Nephron progenitor cell (in vitro differentiated cells): ENCODE results near the gene IMP3.

ENCODE experiments used
- DNase-seq: peaks from one replicate; pipeline ENCODE4 v3.0.0; 2021
- H3K27ac Mint-ChIP-seq: 2 replicates; pipeline ENCODE4 v1.8.0; 2021; ENCODE audit warnings: mild to moderate bottlenecking, moderate library complexity, mixed read lengths
- H3K27me3 Mint-ChIP-seq: 2 replicates; pipeline ENCODE4 v1.8.0; 2021; ENCODE audit warnings: mild to moderate bottlenecking, low read depth, mixed read lengths; ENCODE audit not compliant: poor library complexity
- H3K36me3 Mint-ChIP-seq: 2 replicates; pipeline ENCODE4 v1.8.0; 2021; ENCODE audit warnings: low read depth, mixed read lengths
- H3K4me1 Mint-ChIP-seq: 2 replicates; pipeline ENCODE4 v1.8.0; 2021; ENCODE audit warnings: mixed read lengths
- H3K4me3 Mint-ChIP-seq: 2 replicates; pipeline ENCODE4 v1.8.0; 2021; ENCODE audit warnings: mild to moderate bottlenecking, moderate library complexity, mixed read lengths
- H3K9me3 Mint-ChIP-seq: 2 replicates; pipeline ENCODE4 v1.8.0; 2021; ENCODE audit warnings: mild to moderate bottlenecking, moderate library complexity, mixed read lengths
- TF ChIP-seq, protein P1 (sequence below): fragments of 200-600 bp; sonication (generic); IDR thresholded peaks from 2 replicates; pipeline ENCODE4 v1.5.0; 2021; ENCODE audit warnings: antibody characterized with exemption

IMP3 gene

DNA sequence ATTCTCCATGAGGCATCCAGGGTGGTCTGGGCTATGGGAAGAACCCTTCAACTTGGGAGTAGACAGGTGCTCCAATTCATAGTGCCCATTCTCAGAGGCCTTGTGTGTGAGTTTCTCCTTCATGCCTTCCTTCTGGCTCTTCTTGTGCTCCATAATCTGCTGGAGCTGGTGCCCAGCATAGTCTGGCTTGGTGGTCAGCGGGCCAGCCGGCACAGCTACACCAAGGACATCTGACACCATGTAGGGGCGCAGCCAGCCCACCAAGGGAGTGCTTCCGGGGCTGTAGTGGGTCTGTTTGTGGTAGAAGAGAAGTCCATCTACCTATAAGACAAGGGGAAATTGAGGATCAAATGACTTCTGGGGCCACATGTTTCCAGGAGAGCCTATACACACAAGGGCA, 41.7 kb downstream of the IMP3 start:
- Mint-ChIP-seq H3K4me1 (no peaks in the 10 kb centered on the region), H3K9me3 (no peaks in the 10 kb centered on the region), H3K27me3 (no peaks in the 10 kb centered on the region), H3K27ac (no peak overlapping the region), H3K36me3 (peaks cover 33% of the 10 kb centered on the region), H3K4me3 (no peak overlapping the region)
- TF ChIP-seq, protein P1, sequence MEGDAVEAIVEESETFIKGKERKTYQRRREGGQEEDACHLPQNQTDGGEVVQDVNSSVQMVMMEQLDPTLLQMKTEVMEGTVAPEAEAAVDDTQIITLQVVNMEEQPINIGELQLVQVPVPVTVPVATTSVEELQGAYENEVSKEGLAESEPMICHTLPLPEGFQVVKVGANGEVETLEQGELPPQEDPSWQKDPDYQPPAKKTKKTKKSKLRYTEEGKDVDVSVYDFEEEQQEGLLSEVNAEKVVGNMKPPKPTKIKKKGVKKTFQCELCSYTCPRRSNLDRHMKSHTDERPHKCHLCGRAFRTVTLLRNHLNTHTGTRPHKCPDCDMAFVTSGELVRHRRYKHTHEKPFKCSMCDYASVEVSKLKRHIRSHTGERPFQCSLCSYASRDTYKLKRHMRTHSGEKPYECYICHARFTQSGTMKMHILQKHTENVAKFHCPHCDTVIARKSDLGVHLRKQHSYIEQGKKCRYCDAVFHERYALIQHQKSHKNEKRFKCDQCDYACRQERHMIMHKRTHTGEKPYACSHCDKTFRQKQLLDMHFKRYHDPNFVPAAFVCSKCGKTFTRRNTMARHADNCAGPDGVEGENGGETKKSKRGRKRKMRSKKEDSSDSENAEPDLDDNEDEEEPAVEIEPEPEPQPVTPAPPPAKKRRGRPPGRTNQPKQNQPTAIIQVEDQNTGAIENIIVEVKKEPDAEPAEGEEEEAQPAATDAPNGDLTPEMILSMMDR, result no peak
- DNase-seq, result no peak

DNA sequence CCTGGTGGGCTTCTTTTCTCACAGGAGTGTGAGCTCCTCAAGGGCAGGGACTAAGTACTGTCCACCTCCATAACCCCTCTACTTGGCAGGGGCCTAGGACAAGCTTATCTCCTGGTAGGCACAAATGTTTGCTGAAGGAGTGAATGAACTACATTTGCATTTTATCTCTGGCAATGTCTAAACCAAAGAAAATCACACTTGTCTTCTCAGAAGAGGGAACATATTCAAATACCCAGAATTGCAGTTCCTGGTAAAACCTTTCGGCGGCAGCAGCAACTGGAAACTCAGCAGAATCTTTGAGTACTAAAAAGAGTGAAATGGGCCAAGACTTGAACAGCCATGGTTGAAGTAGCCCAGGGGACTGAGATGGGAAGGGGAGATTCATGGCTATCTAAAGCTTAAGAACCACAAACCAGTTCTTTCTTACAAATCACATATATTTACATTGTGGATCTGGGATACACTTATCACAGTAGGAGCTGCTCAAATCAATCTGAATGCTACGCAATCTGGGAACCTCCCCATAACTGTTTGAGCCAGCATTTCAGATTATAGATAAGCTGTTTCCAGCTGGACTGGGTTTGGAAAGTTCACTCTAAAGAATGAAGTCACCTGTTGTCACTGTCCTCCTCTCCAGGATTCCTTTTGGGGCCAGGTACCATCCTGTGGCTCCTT, 42.2 kb downstream of the IMP3 start:
- Mint-ChIP-seq H3K27me3 (no peaks in the 10 kb centered on the region), H3K4me1 (no peaks in the 10 kb centered on the region), H3K4me3 (no peak overlapping the region), H3K36me3 (peaks cover 33% of the 10 kb centered on the region), H3K9me3 (no peaks in the 10 kb centered on the region), H3K27ac (peak overlapping the region; percentile 88)
- DNase-seq, result no peak
- TF ChIP-seq, protein P1, result peak; percentile 25

DNA sequence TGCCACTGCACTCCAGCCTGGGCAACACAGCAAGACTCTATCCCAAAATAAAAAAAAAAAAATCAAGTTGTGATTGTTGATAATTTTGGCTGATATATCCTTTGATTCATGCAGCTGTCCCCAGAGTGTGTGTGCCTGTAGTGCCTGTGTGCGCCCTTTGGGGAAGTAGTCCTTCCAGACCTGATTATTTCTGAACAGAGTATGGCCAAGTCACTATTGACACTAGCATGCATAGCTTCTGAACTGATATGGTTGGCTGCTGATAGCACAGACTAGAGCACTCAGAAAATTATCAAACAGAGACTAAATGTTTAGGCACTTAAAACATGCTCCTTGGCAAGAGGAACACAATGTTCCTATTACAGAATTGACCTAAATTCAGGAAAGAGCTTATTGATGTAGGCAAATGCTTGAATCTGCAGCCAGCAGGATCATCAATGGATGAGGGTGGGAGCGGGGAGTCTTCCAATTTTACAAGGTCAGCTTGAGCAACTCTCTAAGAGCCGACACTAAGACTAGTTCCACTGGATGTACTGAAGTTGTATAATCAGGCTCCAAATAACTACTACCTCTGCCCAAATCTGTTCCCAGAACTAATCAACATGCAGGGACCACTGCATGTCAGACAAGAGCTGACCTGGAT, 43.2 kb downstream of the IMP3 start:
- Mint-ChIP-seq H3K9me3 (no peaks in the 10 kb centered on the region), H3K4me1 (no peaks in the 10 kb centered on the region), H3K27me3 (no peaks in the 10 kb centered on the region), H3K36me3 (peaks cover 38% of the 10 kb centered on the region), H3K4me3 (no peak overlapping the region), H3K27ac (peak overlapping the region; percentile 88)
- no peak for DNase-seq
- TF ChIP-seq, protein P1, result no peak

DNA sequence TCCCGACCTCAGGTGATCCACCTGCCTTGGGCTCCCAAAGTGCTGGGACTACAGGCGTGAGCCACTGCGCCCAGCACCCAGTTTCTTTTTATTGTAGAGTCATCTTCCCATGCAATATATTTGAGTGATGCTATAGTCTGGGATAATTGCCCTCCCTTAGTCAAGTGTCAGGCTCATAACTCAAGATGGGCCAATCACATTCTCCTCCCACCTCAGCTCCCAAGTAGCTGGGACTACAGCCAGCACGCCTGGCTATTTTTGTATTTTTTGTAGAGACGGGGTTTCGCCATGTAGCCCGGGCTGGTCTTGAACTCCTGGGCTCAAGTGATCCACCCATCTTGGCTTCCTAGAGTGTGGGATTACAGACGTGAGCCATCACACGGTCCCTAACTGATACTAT, 45.7 kb downstream of the IMP3 start:
- TF ChIP-seq, protein P1, result no peak
- H3K4me3 Mint-ChIP-seq, result no peak overlapping the region
- H3K27ac Mint-ChIP-seq, result no peak overlapping the region
- H3K9me3 Mint-ChIP-seq, result no peaks in the 10 kb centered on the region
- H3K36me3 Mint-ChIP-seq, result peaks cover 42% of the 10 kb centered on the region
- no peaks in the 10 kb centered on the region for H3K27me3 Mint-ChIP-seq
- DNase-seq, result no peak
- H3K4me1 Mint-ChIP-seq, result no peaks in the 10 kb centered on the region

DNA sequence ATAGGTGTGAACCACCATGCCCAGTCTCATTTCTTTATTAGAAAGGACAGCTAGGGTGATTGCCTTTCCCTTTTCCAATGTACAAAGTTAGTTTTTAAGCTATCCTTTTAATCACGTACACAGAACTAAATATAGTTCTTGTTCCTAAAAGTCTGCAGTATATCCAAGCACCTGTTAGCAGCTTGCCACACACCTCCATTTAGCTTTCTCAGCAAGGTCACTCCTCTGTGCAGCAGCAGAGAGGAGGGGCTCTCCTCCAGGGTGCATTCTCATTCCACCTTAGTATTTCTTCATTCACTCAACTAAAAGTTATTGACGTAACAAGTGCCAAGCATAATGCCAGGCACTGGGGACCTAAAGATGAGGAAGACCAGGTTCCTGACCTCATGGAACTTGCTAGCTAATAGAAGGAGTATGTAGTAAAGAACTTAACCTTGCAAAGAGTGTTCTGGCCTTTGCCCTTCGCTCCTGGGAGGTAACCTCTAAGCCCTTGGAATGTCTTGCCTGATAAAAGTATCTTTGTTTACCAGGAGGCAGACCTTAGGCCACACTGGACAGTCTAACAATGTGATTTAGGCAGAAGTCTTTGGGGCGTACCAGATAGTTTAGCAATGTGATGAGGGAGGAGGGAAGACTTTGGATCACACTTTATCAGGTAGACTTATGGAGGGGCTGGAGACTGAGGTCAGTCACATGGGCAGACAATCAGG, 48.2 kb downstream of the IMP3 start:
- H3K4me1 Mint-ChIP-seq, result no peaks in the 10 kb centered on the region
- no peak overlapping the region for H3K4me3 Mint-ChIP-seq
- TF ChIP-seq, protein P1, result no peak
- H3K36me3 Mint-ChIP-seq, result peaks cover 49% of the 10 kb centered on the region
- H3K27ac Mint-ChIP-seq, result no peak overlapping the region
- H3K9me3 Mint-ChIP-seq, result no peaks in the 10 kb centered on the region
- no peak for DNase-seq
- no peaks in the 10 kb centered on the region for H3K27me3 Mint-ChIP-seq
